RWPE2 (cell line): Measurements from ENCODE around the gene CARMIL3.
A peak's percentile ranks its signal among the peaks of the same experiment; 100 is the strongest.

Experiments
- ATAC-seq: fragments of 200-7000 bp; cut with Tn5 transposase; 3 replicates; pipeline ENCODE4 v1.9.1; 2021; ENCODE audit warnings: low read depth
- DNase-seq: peaks from one replicate; pipeline ENCODE4 v3.0.0-alpha.2; 2020; ENCODE audit warnings: low spot score
- H3K27ac ChIP-seq: fragments of 450-650 bp; 2 replicates; pipeline ENCODE4 v1.5.1; 2017; ENCODE audit warnings: mild to moderate bottlenecking; ENCODE audit not compliant: poor library complexity, severe bottlenecking
- H3K27me3 ChIP-seq: fragments of 250-450 bp; sonication (Bioruptor Pico); 2 replicates; pipeline ENCODE4 v1.5.1; 2021; ENCODE audit warnings: mild to moderate bottlenecking, moderate library complexity; ENCODE audit not compliant: insufficient read depth, poor library complexity, severe bottlenecking
- H3K36me3 ChIP-seq: fragments of 250-450 bp; sonication (Bioruptor Pico); 2 replicates; pipeline ENCODE4 v1.5.1; 2020; ENCODE audit warnings: low read depth, mild to moderate bottlenecking, moderate library complexity
- H3K4me1 ChIP-seq: fragments of 250-450 bp; sonication (Bioruptor Pico); 2 replicates; pipeline ENCODE4 v1.5.1; 2021; ENCODE audit warnings: mild to moderate bottlenecking, moderate library complexity; ENCODE audit not compliant: insufficient read depth, poor library complexity, severe bottlenecking
- H3K4me3 ChIP-seq: fragments of 250-450 bp; sonication (Bioruptor Pico); 2 replicates; pipeline ENCODE4 v1.5.1; 2021; ENCODE audit warnings: mild to moderate bottlenecking, moderate library complexity; ENCODE audit not compliant: severe bottlenecking
- H3K9me3 ChIP-seq: fragments of 250-450 bp; sonication (Bioruptor Pico); 2 replicates; pipeline ENCODE4 v1.5.1; 2021; ENCODE audit warnings: mild to moderate bottlenecking, moderate library complexity; ENCODE audit not compliant: severe bottlenecking
- CTCF ChIP-seq: fragments of 450-650 bp; IDR thresholded peaks from one replicate; pipeline ENCODE4 v1.5.1; 2017; ENCODE audit warnings: mild to moderate bottlenecking, moderate library complexity; ENCODE audit not compliant: poor library complexity, severe bottlenecking

Gene CARMIL3

GRCh38 chr14:24068711-24069410, 17.1 kb downstream of the CARMIL3 start:
- Histone ChIP-seq H3K4me1 (no peaks in the 10 kb centered on the region), H3K27ac (no peak overlapping the region), H3K9me3 (no peaks in the 10 kb centered on the region), H3K36me3 (no peaks in the 10 kb centered on the region), H3K27me3 (no peaks in the 10 kb centered on the region), H3K4me3 (no peak overlapping the region)
- no peak for TF ChIP-seq CTCF
- no peak for ATAC-seq
- DNase-seq: peak; percentile 77

- Histone ChIP-seq H3K9me3 (no peaks in the 10 kb centered on the region), H3K4me3 (no peak overlapping the region), H3K27me3 (no peaks in the 10 kb centered on the region), H3K36me3 (no peaks in the 10 kb centered on the region), H3K4me1 (no peaks in the 10 kb centered on the region), H3K27ac (no peak overlapping the region)
- no peak for DNase-seq
- no peak for ATAC-seq
- TF ChIP-seq CTCF: no peak
These were observed 17.6 kb downstream of the CARMIL3 start for GRCh38 chr14:24069411-24069735.

- no peaks in the 10 kb centered on the region for H3K36me3 ChIP-seq
- H3K9me3 ChIP-seq: no peaks in the 10 kb centered on the region
- no peak overlapping the region for H3K4me3 ChIP-seq
- DNase-seq (peak; percentile 35), ATAC-seq (no peak)
- no peak overlapping the region for H3K27ac ChIP-seq
- no peaks in the 10 kb centered on the region for H3K27me3 ChIP-seq
- TF ChIP-seq CTCF: no peak
- no peaks in the 10 kb centered on the region for H3K4me1 ChIP-seq
These were observed 18.7 kb downstream of the CARMIL3 start for GRCh38 chr14:24070285-24071143.

- Histone ChIP-seq H3K27ac (no peak within 1 kb of the TSS), H3K9me3 (no peaks in the 10 kb centered on the region), H3K27me3 (no peaks in the 10 kb centered on the region), H3K4me3 (no peak within 1 kb of the TSS), H3K4me1 (no peaks in the 10 kb centered on the region), H3K36me3 (no peaks in the 10 kb centered on the region)
- ATAC-seq: no peak
- peak; percentile 51 for DNase-seq
- TF ChIP-seq CTCF: no peak
These were observed 19.4 kb downstream of the CARMIL3 start, which contains the start of gene CPNE6 for GRCh38 chr14:24071144-24071697. TSS of gene CPNE6 (plus strand) at chr14:24071562. CDS start at chr14:24072937, 1,375 bp downstream.
